HCT116 (cell line): Measurements from ENCODE around the gene TPRX1. TPM values are rescaled to one million over a fixed set of nuclear protein-coding genes. Genes with fewer than 3 reads are reported as not detected.
A peak's percentile ranks its signal among the peaks of the same experiment; 100 is the strongest.

Experiments used
- ATAC-seq: fragments of 200-7000 bp; cut with Tn5 transposase; 2 replicates; pipeline ENCODE4 v1.9.1; 2020; ENCODE audit warnings: mild to moderate bottlenecking, moderate library complexity
- BruUV-seq: library from RNA; stranded (reverse); fragments of 400-500 nt; replicated peaks from 2 replicates; lab custom pipeline; 2021; lab: Mats Ljungman, UMichigan
- CTCF ChIA-PET: fragments of 300-600 bp; sonication (Branson Sonifier 250); formaldehyde crosslinking; loops from one replicate; lab custom pipeline; 2021; ENCODE audit warnings: antibody characterized with exemption; lab: Charles Lee
- POLR2A ChIA-PET: fragments of 300-600, 350-600 bp; sonication (Branson Sonifier 250); formaldehyde crosslinking; loops from one replicate; lab custom pipeline; 2021; ENCODE audit warnings: antibody characterized with exemption; lab: Charles Lee
- RAD21 ChIA-PET, 2 experiments: fragments of 300-600 bp; sonication (Branson Sonifier 250); formaldehyde crosslinking; loops; one replicate each; lab custom pipeline; 2023; ENCODE audit warnings: low total read pairs in 2 of 2; ENCODE audit not compliant: uncharacterized antibody in 2 of 2, unreplicated experiment in 2 of 2, low non-redundant PET in 1 of 2; lab: Charles Lee
- DNase-seq: peaks from one replicate; pipeline ENCODE4 v3.0.0-alpha.2; 2010; ENCODE audit warnings: low read depth, low spot score
- H2AFZ ChIP-seq: fragments of 200-600 bp; shearing (Covaris generic), sonication (generic); 2 replicates; pipeline ENCODE4 v1.6.1; 2017; ENCODE audit warnings: low read depth, mixed run types, mixed read lengths, antibody characterized with exemption, low read length; ENCODE audit not compliant: poor library complexity, severe bottlenecking
- H3K27ac ChIP-seq: 2 replicates; pipeline ENCODE4 v1.5.1; 2012; ENCODE audit warnings: low read depth, low read length
- H3K27me3 ChIP-seq: fragments of 200-600 bp; sonication (generic); 2 replicates; pipeline ENCODE4 v1.6.1; 2016; ENCODE audit warnings: mixed run types, low read length, mixed read lengths; ENCODE audit not compliant: insufficient read depth
- H3K36me3 ChIP-seq, 2 experiments: fragments of 200-500 bp in 1 of 2; fragments of 200-600 bp in 1 of 2; sonication (Bioruptor generic) in 1 of 2; sonication (generic) in 1 of 2; 2 replicates each; pipeline versions ENCODE4 v1.5.1 to v1.6.1; 2014 to 2016; ENCODE audit warnings: low read length in 2 of 2, inconsistent platforms in 1 of 2, mixed read lengths in 1 of 2, mixed run types in 1 of 2; ENCODE audit not compliant: insufficient read depth in 2 of 2, control insufficient read depth in 1 of 2
- H3K4me1 ChIP-seq, 2 experiments: fragments of 200-600 bp in 1 of 2; sonication (generic) in 1 of 2; 2 replicates each; pipeline versions ENCODE4 v1.5.1 to v1.6.1; 2012 to 2017; ENCODE audit warnings: low read length in 2 of 2, inconsistent platforms in 1 of 2, mild to moderate bottlenecking in 1 of 2, mixed read lengths in 1 of 2, mixed run types in 1 of 2, moderate library complexity in 1 of 2; ENCODE audit not compliant: insufficient read depth in 2 of 2, control insufficient read depth in 1 of 2
- H3K4me2 ChIP-seq: fragments of 200-600 bp; sonication (generic); 2 replicates; pipeline ENCODE4 v1.6.1; 2017; ENCODE audit warnings: mixed run types, low read length, mixed read lengths
- H3K4me3 ChIP-seq, 2 experiments: fragments of 200-600 bp in 1 of 2; sonication (generic) in 1 of 2; replicated peaks in 1 of 2; 2 replicates each; pipeline ENCODE4 v1.5.1; 2011 to 2016; ENCODE audit warnings: low read length in 2 of 2, control low read depth in 1 of 2, low read depth in 1 of 2, mild to moderate bottlenecking in 1 of 2, mixed read lengths in 1 of 2, mixed run types in 1 of 2
- H3K79me2 ChIP-seq: fragments of 200-600 bp; sonication (generic); 2 replicates; pipeline ENCODE4 v1.6.1; 2017; ENCODE audit warnings: mild to moderate bottlenecking, mixed run types, low read length, moderate library complexity, mixed read lengths; ENCODE audit not compliant: insufficient read depth
- H3K9ac ChIP-seq: fragments of 200-600 bp; sonication (generic); 2 replicates; pipeline ENCODE4 v1.6.1; 2016; ENCODE audit warnings: low read length, mixed read lengths
- H3K9me2 ChIP-seq: fragments of 200-600 bp; sonication (generic), shearing (Covaris generic); 2 replicates; pipeline ENCODE4 v1.6.1; 2017; ENCODE audit warnings: mixed run types, mild to moderate bottlenecking, moderate library complexity; ENCODE audit not compliant: insufficient read depth
- H3K9me3 ChIP-seq, 2 experiments: fragments of 200-500 bp in 1 of 2; fragments of 200-600 bp in 1 of 2; sonication (Bioruptor generic) in 1 of 2; sonication (generic) in 1 of 2; 2 replicates each; pipeline ENCODE4 v1.6.1; 2014 to 2017; ENCODE audit warnings: low read length in 2 of 2, mixed read lengths in 2 of 2, inconsistent platforms in 1 of 2, low read depth in 1 of 2, mild to moderate bottlenecking in 1 of 2, mixed run types in 1 of 2, moderate library complexity in 1 of 2; ENCODE audit not compliant: control insufficient read depth in 1 of 2, insufficient read depth in 1 of 2
- H4K20me1 ChIP-seq: fragments of 200-600 bp; sonication (generic), shearing (Covaris generic); 2 replicates; pipeline ENCODE4 v1.6.1; 2017; ENCODE audit warnings: mixed run types, mild to moderate bottlenecking, moderate library complexity; ENCODE audit not compliant: insufficient read depth
- EGR1 ChIP-seq: IDR thresholded peaks from 2 replicates; pipeline ENCODE4 v1.6.1; 2012; ENCODE audit warnings: low read depth
- ELF1 ChIP-seq: IDR thresholded peaks from 2 replicates; pipeline ENCODE4 v1.6.1; 2012; ENCODE audit warnings: low read depth, borderline replicate concordance
- EZH2 ChIP-seq: fragments of 200-600 bp; sonication (generic); IDR thresholded peaks from 2 replicates; pipeline ENCODE4 v1.6.1; 2017; ENCODE audit warnings: antibody characterized with exemption, mixed run types
- EZH2phosphoT487 ChIP-seq: fragments of 200-600 bp; IDR thresholded peaks from 2 replicates; pipeline ENCODE4 v1.6.1; 2018; ENCODE audit warnings: antibody characterized with exemption, borderline replicate concordance
- FOSL1 ChIP-seq: IDR thresholded peaks from 2 replicates; pipeline ENCODE4 v1.6.1; 2012; ENCODE audit warnings: low read depth
- POLR2A ChIP-seq: IDR thresholded peaks from 2 replicates; pipeline ENCODE4 v1.7.0; 2011; ENCODE audit warnings: borderline replicate concordance; ENCODE audit not compliant: insufficient read depth, insufficient read length; ENCODE audit errors: extremely low read depth
- POLR2AphosphoS5 ChIP-seq: IDR thresholded peaks from 2 replicates; pipeline ENCODE4 v1.6.1; 2011; ENCODE audit warnings: mild to moderate bottlenecking, low read depth, low read length, moderate library complexity
- RAD21 ChIP-seq: IDR thresholded peaks from 2 replicates; pipeline ENCODE4 v1.6.1; 2012; ENCODE audit warnings: low read depth, mild to moderate bottlenecking
- SP1 ChIP-seq: IDR thresholded peaks from 2 replicates; pipeline ENCODE4 v1.6.1; 2012; ENCODE audit warnings: low read depth
- SRF ChIP-seq: IDR thresholded peaks from 2 replicates; pipeline ENCODE4 v1.6.1; 2012; ENCODE audit warnings: low read depth
- YY1 ChIP-seq: IDR thresholded peaks from 2 replicates; pipeline ENCODE4 v1.6.1; 2011; ENCODE audit warnings: low read length, low read depth, moderate library complexity, mild to moderate bottlenecking; ENCODE audit not compliant: insufficient replicate concordance; ENCODE audit errors: extremely low read depth
- ZFX ChIP-seq: fragments of 450-650 bp; IDR thresholded peaks from 2 replicates; pipeline ENCODE4 v1.6.1; 2017
- ZNF274 ChIP-seq: fragments of 200-500 bp; sonication (Bioruptor generic); IDR thresholded peaks from 2 replicates; pipeline ENCODE4 v1.6.1; 2014; ENCODE audit warnings: mild to moderate bottlenecking, low read depth, low read length, inconsistent platforms
- intact Hi-C: fragments of 100-400 bp; cut with micrococcal nuclease; formaldehyde crosslinking; loops from 2 replicates; pipeline ENCODE4 v1.10.0; 2022
- total RNA-seq: library from RNA; stranded (reverse); gene quantifications from one replicate; pipeline ENCODE4 v1.2.1, GENCODE V29; 2021; ENCODE audit not compliant: unreplicated experiment
- TF ChIP-seq, protein P1 (sequence below), 3 experiments: fragments of 200-600 bp in 1 of 3; sonication (generic) in 1 of 3; IDR thresholded peaks in 2 of 3; conservative IDR thresholded peaks in 1 of 3; 2 replicates each; pipeline ENCODE4 v1.5.1; 2012 to 2017; ENCODE audit warnings: low read depth in 2 of 3, low read length in 2 of 3, antibody characterized with exemption in 1 of 3, borderline replicate concordance in 1 of 3, control low read depth in 1 of 3, mild to moderate bottlenecking in 1 of 3, mixed read lengths in 1 of 3, mixed run types in 1 of 3, moderate library complexity in 1 of 3; ENCODE audit not compliant: insufficient read depth in 1 of 3
- TF ChIP-seq, protein P2 (sequence below): IDR thresholded peaks from 2 replicates; pipeline ENCODE4 v1.6.1; 2012

Gene TPRX1
- total RNA-seq, 1 experiment from 2014 or later, result not detected

- no TSS peak for BruUV-seq
- Histone ChIP-seq H3K4me1 (no peaks in the 10 kb centered on the region), H3K9me3 (peaks cover 0 to 8% of the 10 kb centered on the region in 2 experiments; a peak in 1 of 4 replicates), H4K20me1 (no peaks in the 10 kb centered on the region), H3K4me3 (no peak overlapping the region), H3K4me2 (no peak overlapping the region), H3K36me3 (no peaks in the 10 kb centered on the region), H3K9me2 (no peaks in the 10 kb centered on the region), H3K27ac (no peak overlapping the region)
- CTCF ChIA-PET, result interaction anchor here (1.2 kb wide), 1 partner anchor 45 kb away, joined by 3 read pairs; no protein-coding TSS in a partner anchor
- POLR2A ChIA-PET, result no interaction called here
- DNase-seq (no peak), ATAC-seq (no peak)
- RAD21 ChIA-PET, result no interaction called here
- TF ChIP-seq, protein P1, sequence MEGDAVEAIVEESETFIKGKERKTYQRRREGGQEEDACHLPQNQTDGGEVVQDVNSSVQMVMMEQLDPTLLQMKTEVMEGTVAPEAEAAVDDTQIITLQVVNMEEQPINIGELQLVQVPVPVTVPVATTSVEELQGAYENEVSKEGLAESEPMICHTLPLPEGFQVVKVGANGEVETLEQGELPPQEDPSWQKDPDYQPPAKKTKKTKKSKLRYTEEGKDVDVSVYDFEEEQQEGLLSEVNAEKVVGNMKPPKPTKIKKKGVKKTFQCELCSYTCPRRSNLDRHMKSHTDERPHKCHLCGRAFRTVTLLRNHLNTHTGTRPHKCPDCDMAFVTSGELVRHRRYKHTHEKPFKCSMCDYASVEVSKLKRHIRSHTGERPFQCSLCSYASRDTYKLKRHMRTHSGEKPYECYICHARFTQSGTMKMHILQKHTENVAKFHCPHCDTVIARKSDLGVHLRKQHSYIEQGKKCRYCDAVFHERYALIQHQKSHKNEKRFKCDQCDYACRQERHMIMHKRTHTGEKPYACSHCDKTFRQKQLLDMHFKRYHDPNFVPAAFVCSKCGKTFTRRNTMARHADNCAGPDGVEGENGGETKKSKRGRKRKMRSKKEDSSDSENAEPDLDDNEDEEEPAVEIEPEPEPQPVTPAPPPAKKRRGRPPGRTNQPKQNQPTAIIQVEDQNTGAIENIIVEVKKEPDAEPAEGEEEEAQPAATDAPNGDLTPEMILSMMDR (IDR thresholded peaks at IDR 0.05 in 2 of 3, conservative IDR thresholded peaks at IDR 0.05 in 1 of 3; ENCODE audit: borderline replicate concordance in 1 of 3, insufficient read depth in 1 of 3, low read depth in 2 of 3, low read length in 2 of 3), result 0 out of 6 replicates have a peak, but pooled peaks of 1 of the 3 experiments have one; percentile 3
- TF ChIP-seq RAD21, result no peak
- TF ChIP-seq, all 23 proteins: peak for 1
- intact Hi-C loops, result no loop called here
- no peaks in the 10 kb centered on the region for H3K79me2 ChIP-seq
- H3K9ac ChIP-seq, result no peak overlapping the region
- no peaks in the 10 kb centered on the region; the same call in 1 of the 2 replicates for H3K27me3 ChIP-seq
- H2AFZ ChIP-seq, result no peak overlapping the region
These were observed 20.0 kb upstream of the TPRX1 start for GRCh38 chr19:47824396-47824795.

DNA sequence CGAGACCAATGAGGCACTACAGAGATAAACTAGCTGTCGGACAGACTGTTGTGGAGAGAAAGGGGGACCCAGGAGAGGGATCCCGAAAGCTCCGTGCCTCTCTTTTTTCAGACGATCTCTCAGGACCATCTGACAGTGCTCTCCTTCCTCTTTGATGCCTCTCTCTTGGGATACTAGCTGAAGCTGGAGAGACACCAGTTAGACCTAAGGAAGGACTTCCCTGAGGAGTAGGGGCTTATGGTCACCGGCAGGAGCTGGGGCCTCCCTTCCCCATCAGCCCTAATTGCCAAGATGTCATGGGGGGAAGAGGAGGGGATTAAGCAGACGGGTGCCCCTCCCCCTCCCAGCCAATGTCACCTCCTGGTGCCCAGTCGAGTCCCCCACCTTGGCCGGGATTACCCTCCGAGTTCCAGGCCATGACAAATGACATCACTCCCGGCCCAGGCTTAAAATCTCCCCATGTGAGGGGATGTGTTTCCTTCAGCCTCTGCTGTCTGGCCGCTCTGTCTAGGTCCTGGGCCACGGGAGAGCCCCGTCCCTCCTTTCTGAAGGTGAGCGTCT, 17.2 kb upstream of the TPRX1 start, which contains the start of gene CRX:
Gene CRX, plus strand, starts transcription at position 478 of the 561 bp plus-strand sequence. CDS start 12,507 bp downstream, outside the sequence.
- H3K4me2 ChIP-seq, result no peak within 1 kb of the TSS
- H3K4me3 ChIP-seq, result no peak within 1 kb of the TSS
- no peak for DNase-seq
- H3K27me3 ChIP-seq, result no peaks in the 10 kb centered on the region; the same call in 1 of the 2 replicates
- CTCF ChIA-PET, result no interaction called here
- H3K27ac ChIP-seq, result no peak within 1 kb of the TSS
- no peaks in the 10 kb centered on the region for H3K36me3 ChIP-seq
- H3K9me3 ChIP-seq, result peaks cover 0 to under 1% of the 10 kb centered on the region in 2 experiments; a peak in 1 of 4 replicates
- POLR2A ChIA-PET, result no interaction called here
- H4K20me1 ChIP-seq, result no peaks in the 10 kb centered on the region
- TF ChIP-seq YY1 (no peak), EGR1 (no peak), EZH2 (no peak), POLR2AphosphoS5 (no peak), EZH2phosphoT487 (no peak), ZNF274 (no peak), SRF (no peak), POLR2A (no peak), ELF1 (no peak), SP1 (no peak), RAD21 (no peak), ZFX (no peak), FOSL1 (no peak)
- TF ChIP-seq, protein P2, sequence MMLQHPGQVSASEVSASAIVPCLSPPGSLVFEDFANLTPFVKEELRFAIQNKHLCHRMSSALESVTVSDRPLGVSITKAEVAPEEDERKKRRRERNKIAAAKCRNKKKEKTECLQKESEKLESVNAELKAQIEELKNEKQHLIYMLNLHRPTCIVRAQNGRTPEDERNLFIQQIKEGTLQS, result no peak
- TF ChIP-seq, all 23 proteins: peak for 0
- H3K9ac ChIP-seq, result no peak within 1 kb of the TSS
- ATAC-seq, result no peak
- intact Hi-C loops, result no loop called here
- H3K4me1 ChIP-seq, result no peaks in the 10 kb centered on the region
- no peaks in the 10 kb centered on the region for H3K79me2 ChIP-seq
- no peak within 1 kb of the TSS for H2AFZ ChIP-seq
- H3K9me2 ChIP-seq, result no peaks in the 10 kb centered on the region
- RAD21 ChIA-PET, result no interaction called here
- no TSS peak for BruUV-seq
